Measurements from ENCODE around the gene CPED1.

Gene CPED1

GRCh38 chr7:121138262-121138933 lies 149.9 kb downstream of the CPED1 start:
- DNase-seq: no peak

DNA sequence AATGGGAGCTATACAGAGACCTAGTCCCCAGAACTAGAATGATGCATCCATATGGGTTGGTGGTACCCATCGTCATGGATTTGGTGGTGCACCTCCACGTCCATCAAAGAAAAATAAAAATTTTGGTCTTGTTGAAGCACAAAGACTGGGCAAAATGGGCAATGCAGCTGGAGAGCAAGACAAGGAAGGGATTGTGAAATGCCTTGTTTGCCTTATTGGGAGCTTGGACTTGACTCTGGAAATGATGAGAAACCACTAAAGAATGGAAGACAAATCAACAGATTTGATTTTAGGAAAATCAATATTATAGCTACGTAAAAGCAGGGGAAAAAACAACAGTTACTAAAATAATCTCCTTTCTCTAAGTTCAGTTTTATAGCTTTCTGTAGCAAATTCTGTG lies 150.9 kb downstream of the CPED1 start:
- DNase-seq: no peak

- no peak for DNase-seq
Measured at GRCh38 chr7:121140790-121141189, 152.3 kb downstream of the CPED1 start.

GRCh38 chr7:121151774-121152221 lies 163.3 kb downstream of the CPED1 start:
- DNase-seq: no peak

GRCh38 chr7:121153411-121153810 lies 164.9 kb downstream of the CPED1 start:
- no peak for DNase-seq

- no peak for DNase-seq
Measured at GRCh38 chr7:121153995-121154394, 165.5 kb downstream of the CPED1 start.

- no peak for DNase-seq
Measured at GRCh38 chr7:121156825-121157224, 168.3 kb downstream of the CPED1 start.

GRCh38 chr7:121157341-121157751 lies 168.8 kb downstream of the CPED1 start:
- DNase-seq: no peak

DNA sequence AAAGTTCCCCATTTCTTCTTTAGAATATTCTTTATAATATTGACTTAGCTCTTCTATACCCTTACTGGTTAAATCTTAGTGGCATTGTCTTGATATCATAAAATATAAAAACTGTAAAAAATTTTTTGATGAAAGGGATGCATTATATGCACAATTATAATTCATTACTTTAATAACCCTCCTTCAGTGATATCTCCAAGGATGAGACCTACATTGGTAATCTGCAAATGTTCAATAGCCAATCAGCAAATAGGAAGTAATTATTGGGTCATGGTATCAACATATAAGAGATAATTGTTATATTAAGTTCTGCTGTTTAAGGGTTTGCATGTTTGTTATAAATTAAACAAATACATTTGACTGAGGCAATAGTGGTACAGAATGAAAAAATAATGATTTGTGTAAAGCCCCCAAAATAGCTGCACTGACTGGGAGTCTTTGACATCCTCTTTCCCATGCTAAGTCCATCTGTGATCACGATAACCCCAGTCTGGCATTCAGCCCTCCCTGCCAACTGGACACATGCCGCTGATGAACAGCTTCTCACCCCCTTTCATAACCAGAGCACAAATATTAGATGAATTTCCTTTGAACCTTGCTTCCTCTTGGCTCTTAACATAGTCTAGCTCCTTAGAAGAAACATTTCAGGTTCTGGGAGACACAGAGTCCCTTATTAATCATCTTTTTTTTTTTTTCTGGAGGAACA lies 169.5 kb downstream of the CPED1 start:
- DNase-seq: no peak

GRCh38 chr7:121158665-121159064 lies 170.2 kb downstream of the CPED1 start:
- no peak for DNase-seq

GRCh38 chr7:121159553-121159952 lies 171.0 kb downstream of the CPED1 start:
- DNase-seq: no peak

DNA sequence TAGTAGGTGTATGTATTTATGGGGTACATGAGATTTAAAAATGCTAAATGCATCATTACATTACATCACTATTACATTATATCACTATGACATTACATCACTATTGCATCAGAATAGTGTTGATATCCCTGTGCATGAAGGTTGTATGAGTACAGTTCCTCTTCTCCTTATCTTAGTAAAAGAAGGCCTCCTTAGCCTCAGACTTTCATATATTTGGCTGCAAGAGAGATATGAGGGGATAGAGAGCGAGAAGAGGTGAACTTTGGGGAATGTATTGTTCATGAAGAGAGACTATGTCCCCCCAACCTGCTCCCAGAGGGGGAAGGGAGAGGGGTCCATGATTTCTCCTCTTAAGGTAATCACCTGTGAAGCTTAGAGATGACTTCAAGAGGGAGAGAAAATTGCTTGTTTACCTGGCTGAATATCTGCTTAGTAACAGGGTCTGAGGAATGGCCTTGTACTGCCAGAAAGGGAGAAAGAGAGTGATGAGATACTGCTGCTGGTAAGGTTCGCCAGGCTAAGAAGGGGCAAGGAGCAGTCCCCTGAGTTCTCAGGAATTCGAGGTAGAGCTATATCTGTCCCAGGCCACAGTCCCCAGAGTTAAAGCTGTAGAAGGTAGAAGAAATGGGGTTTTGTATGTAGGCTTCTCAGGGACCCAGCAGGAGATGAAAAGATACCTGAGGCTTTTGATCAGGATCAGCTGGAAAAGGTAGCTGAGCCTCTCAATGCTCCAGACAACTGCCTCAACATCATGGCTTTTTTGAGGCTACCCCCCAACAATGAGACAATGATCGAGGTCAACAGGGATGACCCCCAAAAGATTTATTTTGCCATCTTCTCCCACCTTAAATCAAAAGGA lies 171.9 kb downstream of the CPED1 start:
- no peak for DNase-seq

DNA sequence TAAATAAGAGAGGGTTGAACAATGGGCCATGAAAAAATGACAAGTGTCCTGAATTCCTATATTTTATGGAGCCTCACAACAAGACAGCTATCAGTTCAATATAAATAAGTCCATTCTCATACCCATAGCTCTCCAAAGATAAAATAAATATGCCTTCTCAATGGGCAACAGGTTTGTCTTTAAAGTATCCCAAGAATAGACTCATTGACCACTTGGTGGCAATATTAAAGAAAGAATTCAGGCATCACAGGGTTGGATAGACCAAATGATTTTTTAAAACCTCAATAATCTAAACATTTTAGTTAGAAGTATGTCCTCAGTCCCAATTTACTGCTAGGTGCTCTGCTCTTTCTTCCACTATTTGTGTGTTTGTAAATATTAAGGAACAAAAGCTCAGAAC lies 175.2 kb downstream of the CPED1 start:
- no peak for DNase-seq

DNA sequence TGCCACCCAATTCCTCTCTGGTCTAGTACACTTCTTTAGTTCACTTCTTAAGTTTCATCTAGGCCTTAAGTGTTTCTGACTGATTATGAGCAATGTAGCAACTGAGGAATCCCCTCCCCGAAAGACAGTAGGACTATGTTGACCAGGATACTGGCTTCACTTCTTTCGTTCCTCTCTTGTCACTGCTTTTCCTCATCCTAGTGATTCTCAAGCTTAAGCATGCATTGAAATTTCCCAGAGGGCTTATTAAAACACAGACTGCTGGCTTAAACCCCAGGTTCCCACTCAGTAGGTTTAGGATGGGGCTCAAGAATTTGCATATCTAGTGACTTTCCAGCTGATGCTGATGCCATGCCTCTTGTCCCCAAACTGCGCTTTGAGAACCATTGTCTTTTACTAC lies 175.7 kb downstream of the CPED1 start:
- no peak for DNase-seq

- DNase-seq: no peak
Measured at GRCh38 chr7:121166916-121167315, 178.4 kb downstream of the CPED1 start.

GRCh38 chr7:121167971-121168370 lies 179.5 kb downstream of the CPED1 start:
- DNase-seq: no peak

- no peak for DNase-seq
Measured at GRCh38 chr7:121169469-121169868, 181.0 kb downstream of the CPED1 start.

GRCh38 chr7:121172484-121172883 lies 184.0 kb downstream of the CPED1 start:
- no peak for DNase-seq

GRCh38 chr7:121175826-121176225 lies 187.3 kb downstream of the CPED1 start:
- no peak for DNase-seq

GRCh38 chr7:121178452-121178851 lies 189.9 kb downstream of the CPED1 start:
- DNase-seq: no peak

- DNase-seq: no peak
Measured at GRCh38 chr7:121178869-121179497, 190.5 kb downstream of the CPED1 start.

Measured in hypothalamus (tissue), 51 donors.